ENCODE data around the gene RNF130. TPM values are rescaled to one million over a fixed set of nuclear protein-coding genes. Genes with fewer than 3 reads are reported as not detected.
"Not testable (repeated sequence)": the region's sequence is repeated elsewhere in the genome, so short reads cannot be mapped to it uniquely, and the experiment has no call there.

The RNF130 gene
- total RNA-seq, 2 donors from 2014 or later: 10.8 to 15.3 TPM

DNA sequence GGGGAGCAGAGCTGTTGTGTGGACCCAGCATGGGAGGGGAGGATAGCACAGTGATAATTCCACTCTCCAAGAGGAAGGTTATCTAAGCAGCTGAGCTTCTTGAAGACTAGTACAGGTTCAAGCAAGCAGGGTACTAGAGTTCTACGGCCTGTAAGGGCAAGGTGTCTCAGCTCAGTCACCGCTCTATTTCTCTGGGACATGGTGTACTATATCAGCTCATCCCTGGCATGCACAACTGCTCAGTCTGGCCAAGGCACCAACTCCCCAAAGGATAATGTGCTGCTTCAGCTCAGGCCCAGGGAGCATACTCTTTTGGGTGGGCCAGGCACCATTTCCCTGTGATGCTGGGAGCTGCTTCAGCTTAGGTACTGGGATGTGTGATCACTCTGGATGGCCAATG is 69.8 kb downstream of the RNF130 start:
- ATAC-seq (no peak), DNase-seq (no peak)
- peaks cover 6% of the 10 kb centered on the region for H3K36me3 Mint-ChIP-seq (ENCODE audit: low read depth)
- H3K4me3 Mint-ChIP-seq: no peak overlapping the region
- no peaks in the 10 kb centered on the region for H3K27me3 Mint-ChIP-seq
- no peak overlapping the region for H3K27ac Mint-ChIP-seq
- no peaks in the 10 kb centered on the region for H3K9me3 ChIP-seq (ENCODE audit: control insufficient read depth, low read length, poor library complexity, severe bottlenecking)
- H3K4me1 Mint-ChIP-seq: no peaks in the 10 kb centered on the region

GRCh38 chr5:180001136-180001535 is 70.4 kb downstream of the RNF130 start:
- no peaks in the 10 kb centered on the region for H3K9me3 ChIP-seq (ENCODE audit: control insufficient read depth, low read length, poor library complexity, severe bottlenecking)
- no peak for ATAC-seq
- H3K27ac Mint-ChIP-seq: no peak overlapping the region
- H3K4me3 Mint-ChIP-seq: no peak overlapping the region
- peaks cover 6% of the 10 kb centered on the region for H3K36me3 Mint-ChIP-seq (ENCODE audit: low read depth)
- no peaks in the 10 kb centered on the region for H3K27me3 Mint-ChIP-seq
- no peaks in the 10 kb centered on the region for H3K4me1 Mint-ChIP-seq
- no peak for DNase-seq

DNA sequence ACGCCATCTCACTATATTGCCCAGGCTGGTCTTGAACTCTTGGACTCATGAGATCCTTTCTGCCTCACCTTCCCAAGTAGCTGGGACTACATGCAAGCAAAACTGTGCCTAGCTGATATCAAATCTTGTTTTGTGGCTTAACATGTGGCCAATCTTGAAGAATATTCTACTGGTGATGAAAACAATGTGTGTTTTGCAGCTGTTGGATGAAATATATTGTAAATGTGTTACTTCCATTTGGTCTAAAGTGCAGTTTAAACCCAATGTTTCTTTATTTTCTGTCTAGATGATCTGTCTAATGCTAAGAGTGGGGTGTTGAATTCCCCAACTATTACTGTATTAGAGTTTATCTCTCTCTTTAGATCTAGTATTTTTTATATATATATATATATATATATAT is 73.1 kb downstream of the RNF130 start:
- H3K27ac Mint-ChIP-seq: no peak overlapping the region
- ATAC-seq (no peak), DNase-seq (no peak)
- no peaks in the 10 kb centered on the region for H3K9me3 ChIP-seq (ENCODE audit: control insufficient read depth, low read length, poor library complexity, severe bottlenecking)
- H3K27me3 Mint-ChIP-seq: no peaks in the 10 kb centered on the region
- peaks cover 2% of the 10 kb centered on the region for H3K36me3 Mint-ChIP-seq (ENCODE audit: low read depth)
- no peaks in the 10 kb centered on the region for H3K4me1 Mint-ChIP-seq
- no peak overlapping the region for H3K4me3 Mint-ChIP-seq

- no peaks in the 10 kb centered on the region for H3K4me1 Mint-ChIP-seq
- no peaks in the 10 kb centered on the region for H3K36me3 Mint-ChIP-seq (ENCODE audit: low read depth)
- no peak overlapping the region for H3K4me3 Mint-ChIP-seq
- DNase-seq: no peak
- no peaks in the 10 kb centered on the region for H3K27me3 Mint-ChIP-seq
- no peak overlapping the region for H3K27ac Mint-ChIP-seq
- no peak for ATAC-seq
- H3K9me3 ChIP-seq (ENCODE audit: control insufficient read depth, low read length, poor library complexity, severe bottlenecking): no peaks in the 10 kb centered on the region
Observed at GRCh38 chr5:179994583-179995323, 76.8 kb downstream of the RNF130 start.

GRCh38 chr5:179992855-179993254 is 78.7 kb downstream of the RNF130 start:
- H3K36me3 Mint-ChIP-seq (ENCODE audit: low read depth); H3K27me3 Mint-ChIP-seq; H3K4me3 Mint-ChIP-seq; H3K9me3 ChIP-seq (ENCODE audit: control insufficient read depth, low read length, poor library complexity, severe bottlenecking); H3K27ac Mint-ChIP-seq; DNase-seq; ATAC-seq; H3K4me1 Mint-ChIP-seq: not testable (repeated sequence)

- H3K27me3 Mint-ChIP-seq: no peaks in the 10 kb centered on the region
- no peak for DNase-seq
- ATAC-seq: no peak
- H3K36me3 Mint-ChIP-seq (ENCODE audit: low read depth): no peaks in the 10 kb centered on the region
- no peaks in the 10 kb centered on the region for H3K4me1 Mint-ChIP-seq
- no peaks in the 10 kb centered on the region for H3K9me3 ChIP-seq (ENCODE audit: control insufficient read depth, low read length, poor library complexity, severe bottlenecking)
- H3K4me3 Mint-ChIP-seq: no peak overlapping the region
- H3K27ac Mint-ChIP-seq: no peak overlapping the region
Observed at GRCh38 chr5:179991106-179991505, 80.5 kb downstream of the RNF130 start.

GRCh38 chr5:179990525-179990924 is 81.0 kb downstream of the RNF130 start:
- not testable (repeated sequence) for H3K27ac Mint-ChIP-seq; H3K4me3 Mint-ChIP-seq; H3K27me3 Mint-ChIP-seq; ATAC-seq; H3K4me1 Mint-ChIP-seq; H3K36me3 Mint-ChIP-seq (ENCODE audit: low read depth); H3K9me3 ChIP-seq (ENCODE audit: control insufficient read depth, low read length, poor library complexity, severe bottlenecking); DNase-seq

DNA sequence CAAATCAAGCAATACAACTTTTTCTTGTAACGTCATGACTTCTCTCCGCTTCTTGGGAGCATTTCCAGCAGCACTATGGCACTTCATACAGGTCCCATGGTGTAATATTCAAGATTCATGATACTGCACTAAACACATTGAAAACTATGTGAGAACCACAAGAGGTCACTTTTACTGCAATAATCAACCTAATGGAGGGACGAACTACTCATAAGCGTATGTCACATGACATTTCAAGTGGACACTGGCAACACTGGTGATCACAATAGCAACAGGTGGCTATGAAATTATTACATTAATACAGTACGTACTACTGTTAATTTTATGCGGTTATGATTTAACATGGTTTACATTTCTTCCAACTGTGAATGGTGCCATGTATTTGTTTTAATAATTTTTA is 85.2 kb downstream of the RNF130 start:
- H3K9me3 ChIP-seq (ENCODE audit: control insufficient read depth, low read length, poor library complexity, severe bottlenecking): no peaks in the 10 kb centered on the region
- Mint-ChIP-seq H3K27me3 (no peaks in the 10 kb centered on the region), H3K27ac (no peak overlapping the region), H3K36me3 (ENCODE audit: low read depth) (no peaks in the 10 kb centered on the region), H3K4me3 (no peak overlapping the region), H3K4me1 (no peaks in the 10 kb centered on the region)
- ATAC-seq: no peak
- no peak for DNase-seq

- no peaks in the 10 kb centered on the region for H3K9me3 ChIP-seq (ENCODE audit: control insufficient read depth, low read length, poor library complexity, severe bottlenecking)
- no peak overlapping the region for H3K4me3 Mint-ChIP-seq
- no peak for ATAC-seq
- no peaks in the 10 kb centered on the region for H3K4me1 Mint-ChIP-seq
- DNase-seq: no peak
- H3K27me3 Mint-ChIP-seq: no peaks in the 10 kb centered on the region
- H3K27ac Mint-ChIP-seq: no peak overlapping the region
- no peaks in the 10 kb centered on the region for H3K36me3 Mint-ChIP-seq (ENCODE audit: low read depth)
Observed at GRCh38 chr5:179981636-179982035, 89.9 kb downstream of the RNF130 start.

DNA sequence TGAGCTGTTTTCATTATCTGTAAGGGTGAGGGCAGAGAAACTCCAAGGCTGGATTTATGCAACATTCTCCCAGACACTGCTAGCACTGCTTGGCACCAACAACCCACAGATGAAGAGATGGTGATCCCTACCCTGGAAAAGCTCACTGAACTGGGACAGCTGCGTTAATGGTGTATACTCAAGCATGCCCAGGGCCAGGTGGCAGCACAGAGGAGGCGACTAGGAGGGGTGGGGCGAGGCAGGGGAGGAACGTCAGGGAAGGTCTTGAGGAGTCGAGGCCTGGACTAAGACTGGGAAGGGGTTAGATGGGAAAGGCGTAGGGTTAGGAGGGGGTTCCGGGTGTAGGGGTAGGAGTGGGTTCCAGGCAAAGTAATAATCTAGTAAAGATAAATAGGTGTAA is 90.8 kb downstream of the RNF130 start:
- no peak for DNase-seq
- no peak for ATAC-seq
- Mint-ChIP-seq H3K27ac (no peak overlapping the region), H3K36me3 (ENCODE audit: low read depth) (peaks cover 3% of the 10 kb centered on the region), H3K27me3 (no peaks in the 10 kb centered on the region), H3K4me3 (no peak overlapping the region), H3K4me1 (no peaks in the 10 kb centered on the region)
- no peaks in the 10 kb centered on the region for H3K9me3 ChIP-seq (ENCODE audit: control insufficient read depth, low read length, poor library complexity, severe bottlenecking)

DNA sequence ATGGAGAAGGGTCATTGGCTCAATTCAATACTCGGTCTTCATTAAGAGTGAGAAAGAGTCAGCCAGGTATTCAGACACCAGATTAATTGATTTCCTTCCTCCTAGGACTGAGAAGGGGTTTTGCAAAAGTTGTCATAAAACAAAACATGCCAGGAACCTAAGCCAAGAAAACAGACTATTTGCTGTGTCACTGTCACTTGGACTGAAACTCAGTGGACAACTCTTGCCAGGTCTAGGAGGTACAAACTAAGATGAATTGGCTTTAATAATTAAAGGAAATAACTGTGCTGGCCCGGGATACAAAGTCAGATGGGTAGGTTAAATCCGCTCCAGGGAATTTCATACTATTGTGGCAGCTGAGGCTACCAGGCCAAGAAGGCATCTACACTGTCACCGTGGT is 92.8 kb downstream of the RNF130 start:
- no peak for DNase-seq
- Mint-ChIP-seq H3K4me3 (no peak overlapping the region), H3K4me1 (no peaks in the 10 kb centered on the region), H3K36me3 (ENCODE audit: low read depth) (peaks cover 6% of the 10 kb centered on the region), H3K27me3 (no peaks in the 10 kb centered on the region), H3K27ac (no peak overlapping the region)
- no peaks in the 10 kb centered on the region for H3K9me3 ChIP-seq (ENCODE audit: control insufficient read depth, low read length, poor library complexity, severe bottlenecking)
- ATAC-seq: no peak

GRCh38 chr5:179975713-179976134 is 95.8 kb downstream of the RNF130 start:
- Mint-ChIP-seq H3K27me3 (no peaks in the 10 kb centered on the region), H3K36me3 (ENCODE audit: low read depth) (peaks cover 10% of the 10 kb centered on the region), H3K4me3 (no peak overlapping the region), H3K4me1 (peaks cover 4% of the 10 kb centered on the region), H3K27ac (no peak overlapping the region)
- no peaks in the 10 kb centered on the region for H3K9me3 ChIP-seq (ENCODE audit: control insufficient read depth, low read length, poor library complexity, severe bottlenecking)
- DNase-seq (no peak), ATAC-seq (no peak)

DNA sequence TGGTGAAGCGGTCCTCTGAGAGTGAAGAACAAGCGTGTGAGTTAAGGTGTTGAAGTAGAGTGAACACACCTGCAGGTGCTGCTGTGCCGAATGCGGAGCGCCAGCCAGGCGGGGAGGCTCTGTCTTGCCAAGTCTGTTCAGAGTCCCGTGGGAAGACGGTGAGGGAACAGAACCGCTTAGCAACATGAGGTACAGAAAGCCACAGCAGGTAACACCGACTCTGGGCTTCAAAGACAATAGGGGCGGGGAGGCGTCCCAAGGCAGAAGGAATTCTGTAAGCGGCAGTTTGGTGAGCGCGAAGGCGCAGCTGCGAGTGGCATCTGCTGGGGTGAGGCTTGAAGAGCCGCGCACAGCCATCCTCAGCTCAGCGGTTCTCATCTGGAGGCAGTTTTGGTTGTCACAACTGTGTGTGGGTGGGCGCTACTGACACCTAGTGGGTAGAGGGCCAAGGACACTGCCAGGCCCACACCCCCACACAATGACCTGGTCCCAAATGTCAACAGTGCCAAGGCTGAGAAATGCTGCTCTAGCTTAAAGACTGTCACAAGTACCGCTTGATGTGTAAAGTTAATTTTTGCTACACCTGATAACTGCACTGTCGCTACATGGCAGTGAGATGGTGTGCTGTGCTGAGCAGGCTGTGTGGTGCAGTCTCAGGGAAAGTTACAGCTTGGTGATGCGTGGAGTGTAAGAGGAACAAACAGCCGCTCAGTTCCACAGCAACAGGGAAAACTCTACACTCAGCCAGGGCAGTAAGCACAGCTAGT is 96.4 kb downstream of the RNF130 start:
- Mint-ChIP-seq H3K4me1 (peaks cover 4% of the 10 kb centered on the region), H3K27me3 (no peaks in the 10 kb centered on the region), H3K27ac (no peak overlapping the region), H3K4me3 (no peak overlapping the region), H3K36me3 (ENCODE audit: low read depth) (peaks cover 10% of the 10 kb centered on the region)
- H3K9me3 ChIP-seq (ENCODE audit: control insufficient read depth, low read length, poor library complexity, severe bottlenecking): no peaks in the 10 kb centered on the region
- ATAC-seq (peak; percentile 73), DNase-seq (no peak)

All from T-helper 17 cell (primary cell).